Inflammatory macrophage treated with lipopolysaccharide for 4 hours (primary cell): ENCODE measurements around the gene BCL3.

Experiments
- DNase-seq: peaks from one replicate; pipeline ENCODE4 v3.0.0-alpha.2; 2020

The BCL3 gene

GRCh38 chr19:44744871-44745332, 3.6 kb upstream of the BCL3 start:
- DNase-seq = no peak

GRCh38 chr19:44745341-44745831, 3.1 kb upstream of the BCL3 start:
- peak; percentile 66 for DNase-seq

GRCh38 chr19:44745887-44746600, 2.5 kb upstream of the BCL3 start:
- DNase-seq = no peak

- no peak for DNase-seq
Measured at GRCh38 chr19:44746616-44746945, 1.9 kb upstream of the BCL3 start.

DNA sequence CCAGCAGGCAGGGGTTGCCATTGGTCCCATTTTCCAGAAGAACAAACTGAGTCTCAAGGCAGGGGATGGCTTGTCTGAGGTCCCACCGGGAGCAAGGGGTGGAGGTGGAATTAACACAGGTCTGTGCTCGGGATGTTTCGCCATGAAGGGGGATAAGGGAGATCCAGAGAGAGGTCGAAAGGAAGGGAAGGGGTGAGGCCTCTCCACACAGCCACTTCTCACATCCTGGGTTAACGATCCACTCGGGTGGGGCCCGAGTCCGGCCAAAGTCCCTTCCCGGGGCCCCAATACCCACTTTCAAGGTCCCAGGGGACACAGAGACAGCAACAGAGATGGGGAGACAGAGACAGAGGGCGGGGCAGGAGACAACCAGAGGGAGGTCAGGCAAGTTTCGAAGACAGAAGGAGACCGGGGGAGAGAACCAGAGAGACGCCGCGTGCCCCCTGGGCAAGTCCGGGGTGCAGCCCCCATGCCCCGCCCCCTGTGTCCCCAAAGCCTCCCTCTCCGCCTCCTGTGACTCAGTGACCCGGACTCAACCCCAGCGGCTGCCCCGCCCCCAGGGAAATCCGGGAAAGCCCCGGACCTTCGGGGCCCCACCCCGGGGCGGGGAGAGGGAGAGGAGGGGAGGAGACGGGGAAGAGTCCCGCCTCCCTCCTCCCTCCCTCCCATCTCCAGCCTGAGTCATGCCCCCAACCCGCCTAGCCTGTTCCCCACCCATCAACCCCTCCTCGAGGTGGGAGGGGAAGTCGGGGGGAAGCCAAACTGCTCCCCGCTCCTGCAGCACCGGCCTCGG, 1.4 kb upstream of the BCL3 start:
- DNase-seq = peak; percentile 95

- DNase-seq = peak; percentile 88
Measured at GRCh38 chr19:44747739-44748425, 626 bp upstream of the BCL3 start.

DNA sequence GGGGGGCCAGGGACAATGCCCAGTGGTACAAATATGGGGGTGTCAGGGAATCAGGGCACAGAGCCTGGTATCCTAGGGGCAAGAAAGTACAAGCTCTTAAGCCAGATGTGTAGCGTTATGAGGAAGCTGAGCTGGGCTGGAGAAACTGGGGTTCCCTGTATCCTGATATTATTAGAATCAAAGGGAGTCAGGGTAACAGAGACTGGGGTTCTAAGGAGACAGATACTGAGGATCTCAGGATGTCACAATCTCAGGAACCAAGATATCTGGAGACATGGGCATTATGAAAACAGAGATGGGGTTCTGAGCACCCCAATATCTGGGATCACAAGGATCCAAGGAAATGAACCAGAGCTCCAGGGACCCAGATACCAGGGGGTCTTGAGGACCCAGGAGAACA, 784 bp downstream of the BCL3 start:
- no peak for DNase-seq

DNA sequence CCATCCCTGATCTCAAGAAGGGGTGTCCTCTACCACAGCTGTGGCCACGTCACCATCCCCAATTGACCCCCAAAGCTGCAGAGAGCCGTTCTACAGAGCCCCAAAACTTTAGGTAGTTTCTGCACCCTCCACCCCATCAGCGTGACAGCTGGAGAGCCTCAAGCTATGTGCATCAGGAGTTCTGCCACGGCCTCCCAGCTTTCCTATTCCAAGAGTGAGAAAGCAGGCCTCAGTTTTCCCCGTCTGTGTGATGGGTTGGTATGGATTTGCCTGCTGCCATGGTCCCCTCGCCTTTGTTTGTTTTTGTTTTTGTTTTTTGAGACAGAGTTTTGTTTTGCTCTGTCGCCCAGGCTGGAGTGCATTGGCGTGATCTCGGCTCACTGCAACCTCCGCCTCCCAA, 1.5 kb downstream of the BCL3 start:
- no peak for DNase-seq

DNA sequence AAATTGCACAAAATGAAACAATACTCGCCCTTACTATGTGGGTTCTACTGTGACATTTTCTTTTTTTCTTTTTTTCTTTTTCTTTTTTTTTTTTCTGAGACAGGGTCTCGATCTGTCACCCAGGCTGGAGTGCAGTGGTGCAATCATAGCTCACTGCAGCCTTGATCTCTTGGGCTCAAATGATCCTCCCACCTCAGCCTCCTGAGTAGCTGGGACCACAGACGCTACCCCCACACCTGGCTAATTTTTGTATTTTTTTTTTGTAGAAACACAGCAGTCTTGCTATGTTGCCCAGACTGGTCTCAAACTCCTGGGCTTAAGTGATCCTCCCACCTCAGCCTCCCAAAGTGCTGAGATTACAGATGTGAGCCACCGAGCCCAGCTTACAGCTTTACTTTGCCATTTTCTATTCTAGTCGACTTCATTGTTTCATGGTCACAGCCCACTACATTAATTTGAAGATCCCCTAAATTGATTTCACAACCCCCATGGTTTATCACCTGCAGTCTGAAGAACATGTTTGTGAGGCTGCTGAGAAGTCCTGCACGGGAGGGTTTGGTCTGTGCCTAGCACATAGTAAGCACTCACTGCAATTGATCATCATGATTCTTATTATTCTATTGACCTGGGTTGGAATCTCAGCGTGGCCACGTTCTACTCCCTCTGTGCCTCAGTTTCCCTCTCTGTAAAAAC, 3.8 kb downstream of the BCL3 start:
- DNase-seq = no peak

DNA sequence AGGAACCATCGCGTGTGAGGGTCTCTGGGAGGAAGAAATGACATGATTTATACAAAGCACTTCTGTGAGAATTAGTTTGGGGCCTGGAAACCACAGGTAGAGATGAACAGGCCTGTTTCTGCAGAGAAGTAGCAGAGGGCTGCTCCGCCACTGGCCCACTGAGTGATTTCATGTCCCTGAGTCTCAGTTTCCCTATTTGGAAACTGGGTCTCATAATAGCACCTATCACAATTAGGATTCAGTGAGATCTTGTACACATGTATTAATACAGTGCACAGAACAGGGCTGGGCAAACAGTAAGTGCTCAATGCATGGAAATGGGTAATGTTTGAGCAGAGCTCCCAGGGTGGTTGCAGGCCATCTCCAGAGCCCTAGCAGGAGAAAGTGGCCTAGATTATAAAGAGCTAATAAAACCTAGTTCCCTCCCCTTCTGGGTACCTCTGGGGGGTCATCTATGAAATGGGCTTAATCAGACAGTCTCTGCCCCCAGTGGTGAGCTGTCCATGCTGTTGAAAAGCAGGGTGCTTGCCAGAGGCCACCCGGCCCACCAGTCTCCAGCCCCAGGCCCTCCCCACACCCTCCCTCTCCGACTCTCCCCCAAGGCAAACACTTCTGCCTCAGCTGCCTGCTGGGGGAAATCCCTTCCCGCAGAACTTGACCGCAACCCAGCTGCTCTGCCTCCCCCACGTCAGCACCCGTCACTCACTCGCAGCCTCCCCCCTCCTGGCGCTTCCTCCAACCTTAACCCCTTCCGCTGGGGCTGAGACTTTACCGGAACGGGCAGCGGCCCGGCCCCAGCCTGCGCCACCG, 4.5 kb downstream of the BCL3 start:
- DNase-seq = peak; percentile 96

- no peak for DNase-seq
Measured at GRCh38 chr19:44753626-44753931, 5.1 kb downstream of the BCL3 start.

- DNase-seq = peak; percentile 91
Measured at GRCh38 chr19:44753932-44754749, 5.6 kb downstream of the BCL3 start.

DNA sequence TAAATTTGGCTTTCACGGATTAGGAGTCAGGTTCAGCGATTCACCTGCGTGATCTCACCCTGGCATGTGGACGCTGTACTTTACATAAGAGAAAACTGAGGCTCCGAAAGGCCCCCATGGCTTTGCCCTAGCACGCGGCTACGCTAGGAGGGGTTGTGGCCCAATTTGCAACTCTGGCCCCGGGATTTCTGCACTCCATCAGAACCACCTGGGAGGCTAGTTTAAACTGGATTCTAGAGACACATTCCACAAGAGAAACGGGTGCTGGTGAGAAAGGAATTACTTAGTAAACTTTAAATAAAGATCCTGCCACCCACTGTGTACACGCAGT, 6.2 kb downstream of the BCL3 start:
- no peak for DNase-seq

- DNase-seq = no peak
Measured at GRCh38 chr19:44755219-44755618, 6.7 kb downstream of the BCL3 start.

- DNase-seq = no peak
Measured at GRCh38 chr19:44756089-44756562, 7.6 kb downstream of the BCL3 start.

DNA sequence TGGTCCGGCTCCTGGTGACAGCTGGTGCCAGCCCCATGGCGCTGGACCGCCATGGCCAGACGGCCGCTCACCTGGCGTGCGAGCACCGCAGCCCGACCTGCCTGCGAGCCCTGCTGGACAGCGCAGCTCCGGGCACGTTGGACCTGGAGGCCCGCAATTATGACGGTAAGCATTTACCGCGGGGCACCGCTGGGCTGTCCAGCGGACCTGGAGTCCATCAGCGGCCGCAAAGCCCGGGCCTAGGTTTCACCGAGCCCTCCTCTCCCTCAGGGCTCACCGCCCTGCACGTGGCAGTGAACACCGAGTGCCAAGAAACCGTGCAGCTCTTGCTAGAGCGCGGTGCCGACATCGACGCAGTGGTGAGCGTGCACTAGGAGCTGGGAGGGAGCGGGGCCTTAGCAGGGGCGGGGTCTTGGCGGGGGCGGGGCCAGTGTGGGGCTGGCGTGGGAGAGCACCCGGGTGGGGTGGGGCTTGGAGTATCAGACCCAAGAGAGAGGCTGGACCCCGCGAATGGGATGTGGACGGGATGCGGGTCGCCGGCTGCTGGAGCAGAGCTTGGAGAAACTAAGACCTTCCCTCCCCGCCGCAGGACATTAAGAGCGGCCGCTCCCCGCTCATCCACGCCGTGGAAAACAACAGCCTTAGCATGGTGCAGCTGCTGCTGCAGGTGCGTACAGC, 8.7 kb downstream of the BCL3 start:
- DNase-seq = no peak

DNA sequence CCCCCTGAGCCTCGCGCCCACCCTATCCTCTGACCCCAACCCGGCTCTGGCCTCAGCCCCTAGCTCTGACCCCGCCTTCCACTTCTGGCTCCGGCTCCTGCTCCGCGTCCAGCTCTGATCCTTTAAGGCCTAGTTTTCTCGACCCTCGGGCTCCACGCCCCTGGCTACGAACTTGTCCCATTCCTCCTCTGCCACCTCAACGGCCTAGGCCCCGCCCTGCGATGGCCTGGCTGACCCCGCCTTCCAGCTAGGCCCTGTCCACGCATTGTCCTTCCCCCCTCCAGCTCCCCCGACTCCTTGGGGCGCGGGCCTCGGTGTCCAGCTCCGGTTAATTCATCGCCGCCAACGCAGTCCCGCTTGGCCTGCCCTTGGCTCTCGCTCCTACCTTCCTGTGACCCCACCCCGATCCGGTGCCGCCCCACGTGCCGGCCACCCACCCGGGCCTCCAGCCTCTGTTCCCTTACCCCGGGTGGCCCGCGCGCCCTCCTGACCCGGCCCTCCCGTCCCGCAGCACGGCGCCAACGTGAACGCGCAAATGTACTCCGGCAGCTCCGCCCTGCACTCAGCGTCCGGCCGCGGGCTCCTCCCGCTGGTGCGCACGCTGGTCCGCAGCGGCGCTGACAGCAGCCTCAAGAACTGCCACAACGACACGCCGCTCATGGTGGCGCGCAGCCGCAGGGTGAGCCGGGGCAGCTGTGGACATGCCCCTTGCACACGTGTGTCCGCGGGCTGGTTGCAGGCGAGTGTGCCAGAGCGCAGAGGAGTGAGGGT, 9.4 kb downstream of the BCL3 start:
- no peak for DNase-seq

DNA sequence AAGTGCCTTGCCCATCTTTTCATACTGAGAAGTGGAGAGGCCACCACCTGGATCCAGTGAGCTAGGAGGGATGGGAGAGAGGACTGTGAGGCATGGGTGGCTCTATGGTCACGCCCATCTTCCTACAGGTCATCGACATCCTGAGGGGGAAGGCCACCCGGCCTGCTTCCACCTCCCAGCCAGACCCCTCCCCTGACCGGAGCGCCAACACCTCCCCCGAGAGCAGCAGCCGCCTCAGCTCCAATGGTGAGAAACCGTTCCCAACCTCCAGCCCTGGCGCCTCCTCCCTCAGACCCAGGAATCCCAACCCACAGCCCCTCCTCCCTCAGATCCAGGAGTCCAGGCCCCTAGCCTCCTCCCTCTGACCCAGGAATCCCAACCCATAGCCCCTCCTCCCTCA, 10.1 kb downstream of the BCL3 start:
- no peak for DNase-seq

GRCh38 chr19:44759083-44759804, 10.7 kb downstream of the BCL3 start:
- DNase-seq = no peak
